Activated CD8-positive, alpha-beta memory T cell treated with anti-CD3 and anti-CD28 coated beads, Interleukin-2, amount 50 U/mL, for 48 hours (primary cell): ENCODE data around the gene ESD.

Experiments used
- DNase-seq: peaks from one replicate; pipeline ENCODE4 v3.0.0-alpha.2; 2020

ESD gene

GRCh38 chr13:46743191-46743590, 53.8 kb downstream of the ESD start:
- DNase-seq = no peak

GRCh38 chr13:46739447-46740098, 57.4 kb downstream of the ESD start:
- no peak for DNase-seq

DNA sequence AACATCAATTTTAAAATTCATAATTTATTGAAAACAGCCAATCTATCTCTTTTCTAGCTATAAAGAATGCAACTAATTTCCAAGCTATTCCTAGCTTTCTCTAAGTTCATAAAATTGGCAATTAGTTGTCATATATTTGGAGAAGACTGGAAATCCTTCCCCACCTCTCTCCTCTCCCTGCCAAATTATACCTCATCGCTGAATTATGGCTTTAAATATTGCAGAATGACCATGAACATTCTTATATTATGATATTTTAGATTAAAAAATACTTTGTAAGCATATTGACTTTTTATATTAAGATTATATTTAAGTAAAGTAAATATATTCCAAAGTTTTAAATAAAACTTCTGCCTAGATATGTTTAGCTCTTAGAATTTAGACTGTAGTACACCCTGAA, 58.2 kb downstream of the ESD start:
- DNase-seq = no peak

GRCh38 chr13:46738055-46738454, 58.9 kb downstream of the ESD start:
- DNase-seq = no peak

DNA sequence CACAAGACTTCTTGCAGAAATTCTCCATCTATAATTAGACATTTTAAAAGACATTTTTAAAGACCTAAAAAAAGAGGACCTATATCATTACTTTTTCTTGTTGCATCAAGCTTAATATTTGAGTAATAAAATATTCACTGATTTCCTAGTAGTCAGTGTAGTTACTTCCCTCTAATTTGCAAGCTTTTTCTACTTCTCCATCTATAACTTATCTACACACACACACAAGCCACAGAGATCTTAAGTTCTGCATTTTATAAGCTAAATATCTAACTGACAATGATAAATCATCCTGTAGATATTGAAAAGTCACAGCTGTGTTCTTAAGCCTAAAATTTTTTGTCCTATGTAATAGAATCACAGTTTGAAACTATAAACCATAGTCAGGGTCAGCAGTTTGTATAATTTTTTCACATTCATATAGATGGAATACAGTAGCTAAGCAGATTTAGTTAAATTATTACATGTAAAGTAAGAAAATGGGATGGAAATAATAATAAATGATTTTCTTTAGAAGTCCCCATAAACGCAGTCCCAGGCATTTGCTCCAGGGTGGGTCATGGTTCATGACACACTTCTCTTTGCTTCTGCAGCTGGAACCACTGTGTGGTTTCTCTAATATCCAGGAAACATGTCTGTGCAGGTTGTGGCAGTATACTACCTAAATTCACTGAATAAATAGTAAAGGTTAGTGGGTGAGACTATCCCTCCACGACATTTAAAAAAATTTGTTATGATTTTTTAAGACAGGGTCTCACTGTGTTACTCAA, 60.2 kb downstream of the ESD start:
- DNase-seq = no peak

DNA sequence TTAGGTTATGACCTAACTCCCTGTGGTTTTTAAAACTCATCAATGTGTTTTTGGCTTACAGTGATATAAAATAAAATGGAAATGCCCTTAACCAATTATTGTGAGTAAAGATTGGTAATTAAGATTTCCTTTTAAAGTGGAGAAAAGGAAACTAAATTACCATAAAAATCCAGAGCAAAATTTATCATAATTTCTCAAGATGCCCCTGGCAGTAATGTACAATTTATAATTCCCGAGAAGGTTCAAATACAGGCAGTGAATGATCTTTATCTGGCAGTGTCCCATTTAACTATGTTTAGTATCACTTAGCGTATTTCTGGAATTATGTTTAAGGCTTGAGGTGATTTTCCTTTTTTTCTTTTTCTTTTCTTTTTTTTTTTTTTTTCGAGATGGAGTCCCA, 61.5 kb downstream of the ESD start:
- DNase-seq = no peak

DNA sequence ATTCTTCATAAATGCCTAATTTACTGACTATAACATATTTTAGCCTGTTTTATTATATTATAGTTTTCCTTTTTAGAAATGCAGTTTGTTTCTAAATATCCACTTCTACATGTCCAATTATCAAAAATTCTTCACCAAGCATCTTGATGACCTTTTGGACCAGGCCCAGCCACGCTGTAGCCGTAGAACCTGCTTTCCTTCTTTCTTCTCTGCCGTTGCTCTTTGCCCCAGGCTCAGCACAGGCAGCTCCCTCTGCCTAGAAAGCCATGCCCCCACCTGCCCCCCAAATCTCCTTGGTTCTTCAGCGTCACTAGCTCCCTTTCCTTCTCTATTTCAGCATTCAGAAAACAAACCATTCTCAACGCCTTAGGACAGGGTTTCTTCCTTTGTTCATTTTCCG, 65.4 kb downstream of the ESD start:
- no peak for DNase-seq

GRCh38 chr13:46728777-46729176, 68.2 kb downstream of the ESD start:
- DNase-seq = peak; percentile 59

DNA sequence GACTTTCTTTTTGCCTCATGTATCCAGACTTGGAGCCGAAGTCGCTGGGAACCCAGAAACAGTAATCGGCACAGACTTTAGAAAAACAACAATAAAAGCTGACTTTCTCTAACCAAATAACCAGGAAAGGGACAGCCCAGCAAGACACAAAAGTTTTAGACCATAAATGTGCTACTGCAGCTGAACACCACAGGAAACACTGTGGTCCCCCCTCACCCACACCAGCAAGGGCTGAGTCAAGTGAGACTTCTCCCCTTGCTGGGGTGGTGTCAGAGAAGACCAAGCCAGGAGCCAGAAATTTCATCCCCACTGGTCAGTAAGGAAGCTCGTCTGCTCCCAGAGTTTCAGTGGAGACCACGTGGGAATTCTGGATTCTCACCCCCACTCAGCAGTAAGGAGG, 70.6 kb downstream of the ESD start:
- no peak for DNase-seq
